K562 (cell line): ENCODE data around the gene REG4.

ENCODE experiments used
- BHLHE40 ChIP-seq: IDR thresholded peaks from 2 replicates; pipeline ENCODE4 v1.6.1; 2011; ENCODE audit warnings: low read length, improper control_type of control experiment
- DIDO1 ChIP-seq: fragments of 450-650 bp; IDR thresholded peaks from 2 replicates; pipeline ENCODE4 v1.6.1; 2016; ENCODE audit warnings: low read depth, missing biosample characterization, missing genetic modification characterization
- NCOR1 ChIP-seq: fragments of 450-650 bp; IDR thresholded peaks from 2 replicates; pipeline ENCODE4 v1.6.1; 2016; ENCODE audit warnings: mild to moderate bottlenecking, moderate library complexity
- TAF7 ChIP-seq: fragments of 450-650 bp; IDR thresholded peaks from 2 replicates; pipeline ENCODE4 v1.6.1; 2016; ENCODE audit warnings: missing genetic modification characterization, missing compliant biosample characterization
- TF ChIP-seq, protein P1 (sequence below), 3 experiments: IDR thresholded peaks in 2 of 3; conservative IDR thresholded peaks in 1 of 3; 2 replicates each; pipeline ENCODE4 v1.5.1; 2011 to 2012; ENCODE audit warnings: low read length in 3 of 3, mild to moderate bottlenecking in 3 of 3, control low read depth in 2 of 3, improper control_type of control experiment in 1 of 3, inconsistent platforms in 1 of 3, low read depth in 1 of 3, mixed read lengths in 1 of 3, moderate library complexity in 1 of 3; ENCODE audit not compliant: insufficient read depth in 2 of 3
- TF ChIP-seq, protein P2 (sequence below), 2 experiments: fragments of 450-650 bp in 1 of 2; sonication (generic) in 1 of 2; formaldehyde crosslinking; conservative IDR thresholded peaks; 2 replicates each; pipeline versions ENCODE4 v1.4.0 to v1.8.1; 2020 to 2022; ENCODE audit warnings: mild to moderate bottlenecking in 1 of 2, missing genetic modification reagents in 1 of 2

DNA sequence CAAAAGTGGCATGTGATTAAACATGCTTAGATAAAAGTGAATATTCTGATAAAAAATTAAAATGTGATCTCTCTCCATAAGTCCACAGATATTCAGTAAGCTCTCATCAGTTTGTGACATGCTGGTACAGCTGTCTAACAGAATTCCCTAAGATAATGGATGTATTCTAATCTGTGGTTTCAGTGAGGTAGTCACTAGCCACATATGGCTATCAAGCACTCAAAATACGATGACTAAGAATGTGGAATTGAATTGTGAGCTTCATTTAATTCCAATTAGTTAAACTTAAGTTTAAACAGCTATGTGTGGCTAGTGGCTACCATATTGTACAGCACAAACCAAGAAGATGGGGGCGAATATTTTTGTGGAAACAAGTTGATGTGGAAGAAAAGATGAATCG lies 4.1 kb upstream of the REG4 start:
- TF ChIP-seq, protein P1, sequence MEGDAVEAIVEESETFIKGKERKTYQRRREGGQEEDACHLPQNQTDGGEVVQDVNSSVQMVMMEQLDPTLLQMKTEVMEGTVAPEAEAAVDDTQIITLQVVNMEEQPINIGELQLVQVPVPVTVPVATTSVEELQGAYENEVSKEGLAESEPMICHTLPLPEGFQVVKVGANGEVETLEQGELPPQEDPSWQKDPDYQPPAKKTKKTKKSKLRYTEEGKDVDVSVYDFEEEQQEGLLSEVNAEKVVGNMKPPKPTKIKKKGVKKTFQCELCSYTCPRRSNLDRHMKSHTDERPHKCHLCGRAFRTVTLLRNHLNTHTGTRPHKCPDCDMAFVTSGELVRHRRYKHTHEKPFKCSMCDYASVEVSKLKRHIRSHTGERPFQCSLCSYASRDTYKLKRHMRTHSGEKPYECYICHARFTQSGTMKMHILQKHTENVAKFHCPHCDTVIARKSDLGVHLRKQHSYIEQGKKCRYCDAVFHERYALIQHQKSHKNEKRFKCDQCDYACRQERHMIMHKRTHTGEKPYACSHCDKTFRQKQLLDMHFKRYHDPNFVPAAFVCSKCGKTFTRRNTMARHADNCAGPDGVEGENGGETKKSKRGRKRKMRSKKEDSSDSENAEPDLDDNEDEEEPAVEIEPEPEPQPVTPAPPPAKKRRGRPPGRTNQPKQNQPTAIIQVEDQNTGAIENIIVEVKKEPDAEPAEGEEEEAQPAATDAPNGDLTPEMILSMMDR (IDR thresholded peaks at IDR 0.05 in 2 of 3, conservative IDR thresholded peaks at IDR 0.05 in 1 of 3; ENCODE audit: insufficient read depth in 2 of 3, low read depth in 1 of 3, low read length in 3 of 3): no peak
- TF ChIP-seq DIDO1 (tag) (no peak), BHLHE40 (no peak), TAF7 (tag) (no peak), NCOR1 (no peak)
- TF ChIP-seq, protein P2, sequence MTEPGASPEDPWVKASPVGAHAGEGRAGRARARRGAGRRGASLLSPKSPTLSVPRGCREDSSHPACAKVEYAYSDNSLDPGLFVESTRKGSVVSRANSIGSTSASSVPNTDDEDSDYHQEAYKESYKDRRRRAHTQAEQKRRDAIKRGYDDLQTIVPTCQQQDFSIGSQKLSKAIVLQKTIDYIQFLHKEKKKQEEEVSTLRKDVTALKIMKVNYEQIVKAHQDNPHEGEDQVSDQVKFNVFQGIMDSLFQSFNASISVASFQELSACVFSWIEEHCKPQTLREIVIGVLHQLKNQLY (CRISPR knock-in tag; conservative IDR thresholded peaks at IDR 0.05): no peak
